Erythroblast (primary cell): ENCODE measurements around the gene FAR2.

Experiments used
- GATA1 ChIP-seq: IDR thresholded peaks from 2 replicates; pipeline ENCODE4 v1.6.1; 2011; ENCODE audit warnings: low read depth, mild to moderate bottlenecking, control low read depth, low read length, moderate library complexity
- POLR2A ChIP-seq: IDR thresholded peaks from 2 replicates; pipeline ENCODE4 v1.6.1; 2011; ENCODE audit warnings: mild to moderate bottlenecking, low read length

DNA sequence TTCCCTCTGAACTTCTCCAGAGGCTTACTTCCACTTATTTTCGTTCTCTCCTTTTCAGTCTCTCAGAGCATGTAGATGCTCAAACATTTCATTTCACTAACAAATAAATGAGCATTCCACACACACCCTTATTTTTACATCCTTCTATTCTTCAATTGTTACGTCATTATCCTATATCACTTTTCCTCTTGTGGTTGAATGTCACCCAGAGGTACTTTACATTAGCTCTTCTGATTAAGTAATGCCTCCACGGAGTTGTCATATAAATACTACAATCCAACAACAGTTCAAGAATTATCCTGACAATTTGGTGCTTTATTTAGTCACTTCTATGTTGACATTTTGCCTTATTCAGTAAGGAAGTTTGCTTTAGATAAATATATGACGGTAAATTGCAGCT lies 18.4 kb downstream of the FAR2 start:
- TF ChIP-seq POLR2A (no peak), GATA1 (no peak)
